Ovary (tissue), 3 donors: ENCODE data around the gene OPN1MW3.

Experiments
- CTCF ChIP-seq, 3 donors: fragments of 450-650 bp in 2 of 3; fragments of 200-600 bp in 1 of 3; IDR thresholded peaks; one replicate each; pipeline versions ENCODE4 v1.5.1 to v1.8.0; 2016 to 2022; ENCODE audit warnings: antibody characterized with exemption in 3 of 3, mild to moderate bottlenecking in 1 of 3
- EP300 ChIP-seq: sonication (generic); formaldehyde crosslinking; IDR thresholded peaks from one replicate; pipeline ENCODE4 v1.6.1; 2017; ENCODE audit warnings: antibody characterized with exemption
- POLR2A ChIP-seq: fragments of 450-650 bp; IDR thresholded peaks from one replicate; pipeline ENCODE4 v1.6.1; 2017; ENCODE audit warnings: antibody characterized with exemption, mild to moderate bottlenecking, moderate library complexity
- donor health status: DM: no; HTN: no; CAD: no.

- TF ChIP-seq CTCF (IDR thresholded peaks at IDR 0.05) (no peak), POLR2A (no peak), EP300 (no peak)
Observed at GRCh38 chrX:154295664-154296310, 38.4 kb downstream of the OPN1MW3 start, which contains the start of gene TKTL1.
